H1 (cell line): ENCODE measurements around the gene CTNNA3. TPM values are rescaled to one million over a fixed set of nuclear protein-coding genes. Genes with fewer than 3 reads are reported as not detected.

Source experiments
- polyA plus RNA-seq, 7 experiments: library from polyadenylated mRNA; depleted of rRNA in 3 of 7; stranded (reverse) in 5 of 7; unstranded in 2 of 7; fragments of >200 nt in 5 of 7; fragments of 200-250 nt in 2 of 7; gene quantifications; 1 replicate in 5 of 7; 2 replicates in 1 of 7; 4 replicates in 1 of 7; pipeline versions ENCODE4 v1.2.1 to v1.2.3, GENCODE V29; 2011 to 2013; ENCODE audit warnings: missing spikeins in 2 of 7, mixed read lengths in 2 of 7
- total RNA-seq: library from RNA; stranded (reverse); fragmentation: NEBNext Ultra II Directional; extraction: Animal tissue kit (Norgen Biotek cat#: 25700); gene quantifications from 2 replicates; pipeline ENCODE4 v1.2.1, GENCODE V29; 2021
- TF ChIP-seq, protein P1 (sequence below): fragments of 300-600 bp; sonication (generic); IDR thresholded peaks from 2 replicates; pipeline ENCODE4 v1.7.1; 2012; ENCODE audit warnings: low read length, moderate library complexity, mild to moderate bottlenecking, inconsistent platforms; ENCODE audit not compliant: insufficient replicate concordance
- TF ChIP-seq, protein P2 (sequence below): IDR thresholded peaks from 2 replicates; pipeline ENCODE4 v1.6.1; 2012; ENCODE audit warnings: low read length, inconsistent platforms

CTNNA3 gene
- total and polyA plus RNA-seq, 2 of the 8 experiments (the other 6 are each of a cell fraction or from before 2014, with no cell fraction given): 1.3 to 1.5 TPM

DNA sequence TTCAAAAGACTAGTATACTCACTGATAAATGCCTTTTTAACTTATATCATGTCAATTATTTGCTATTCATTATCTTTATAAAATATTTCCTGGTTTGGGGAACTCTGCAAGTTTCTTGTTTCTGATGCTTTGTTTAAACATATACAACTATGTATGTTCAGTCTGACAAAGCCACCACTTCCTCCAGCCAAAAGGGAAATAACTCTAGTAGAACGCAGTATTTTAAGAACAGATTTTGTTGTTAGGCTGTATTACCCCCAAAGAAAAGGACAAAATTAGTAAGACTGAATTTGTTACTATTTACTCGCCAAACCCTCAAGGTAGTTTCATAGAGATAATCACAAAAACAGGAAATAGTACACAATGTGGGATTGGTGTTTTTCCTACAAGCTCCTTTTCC lies 691.3 kb downstream of the CTNNA3 start (continued):
- TF ChIP-seq, protein P1, sequence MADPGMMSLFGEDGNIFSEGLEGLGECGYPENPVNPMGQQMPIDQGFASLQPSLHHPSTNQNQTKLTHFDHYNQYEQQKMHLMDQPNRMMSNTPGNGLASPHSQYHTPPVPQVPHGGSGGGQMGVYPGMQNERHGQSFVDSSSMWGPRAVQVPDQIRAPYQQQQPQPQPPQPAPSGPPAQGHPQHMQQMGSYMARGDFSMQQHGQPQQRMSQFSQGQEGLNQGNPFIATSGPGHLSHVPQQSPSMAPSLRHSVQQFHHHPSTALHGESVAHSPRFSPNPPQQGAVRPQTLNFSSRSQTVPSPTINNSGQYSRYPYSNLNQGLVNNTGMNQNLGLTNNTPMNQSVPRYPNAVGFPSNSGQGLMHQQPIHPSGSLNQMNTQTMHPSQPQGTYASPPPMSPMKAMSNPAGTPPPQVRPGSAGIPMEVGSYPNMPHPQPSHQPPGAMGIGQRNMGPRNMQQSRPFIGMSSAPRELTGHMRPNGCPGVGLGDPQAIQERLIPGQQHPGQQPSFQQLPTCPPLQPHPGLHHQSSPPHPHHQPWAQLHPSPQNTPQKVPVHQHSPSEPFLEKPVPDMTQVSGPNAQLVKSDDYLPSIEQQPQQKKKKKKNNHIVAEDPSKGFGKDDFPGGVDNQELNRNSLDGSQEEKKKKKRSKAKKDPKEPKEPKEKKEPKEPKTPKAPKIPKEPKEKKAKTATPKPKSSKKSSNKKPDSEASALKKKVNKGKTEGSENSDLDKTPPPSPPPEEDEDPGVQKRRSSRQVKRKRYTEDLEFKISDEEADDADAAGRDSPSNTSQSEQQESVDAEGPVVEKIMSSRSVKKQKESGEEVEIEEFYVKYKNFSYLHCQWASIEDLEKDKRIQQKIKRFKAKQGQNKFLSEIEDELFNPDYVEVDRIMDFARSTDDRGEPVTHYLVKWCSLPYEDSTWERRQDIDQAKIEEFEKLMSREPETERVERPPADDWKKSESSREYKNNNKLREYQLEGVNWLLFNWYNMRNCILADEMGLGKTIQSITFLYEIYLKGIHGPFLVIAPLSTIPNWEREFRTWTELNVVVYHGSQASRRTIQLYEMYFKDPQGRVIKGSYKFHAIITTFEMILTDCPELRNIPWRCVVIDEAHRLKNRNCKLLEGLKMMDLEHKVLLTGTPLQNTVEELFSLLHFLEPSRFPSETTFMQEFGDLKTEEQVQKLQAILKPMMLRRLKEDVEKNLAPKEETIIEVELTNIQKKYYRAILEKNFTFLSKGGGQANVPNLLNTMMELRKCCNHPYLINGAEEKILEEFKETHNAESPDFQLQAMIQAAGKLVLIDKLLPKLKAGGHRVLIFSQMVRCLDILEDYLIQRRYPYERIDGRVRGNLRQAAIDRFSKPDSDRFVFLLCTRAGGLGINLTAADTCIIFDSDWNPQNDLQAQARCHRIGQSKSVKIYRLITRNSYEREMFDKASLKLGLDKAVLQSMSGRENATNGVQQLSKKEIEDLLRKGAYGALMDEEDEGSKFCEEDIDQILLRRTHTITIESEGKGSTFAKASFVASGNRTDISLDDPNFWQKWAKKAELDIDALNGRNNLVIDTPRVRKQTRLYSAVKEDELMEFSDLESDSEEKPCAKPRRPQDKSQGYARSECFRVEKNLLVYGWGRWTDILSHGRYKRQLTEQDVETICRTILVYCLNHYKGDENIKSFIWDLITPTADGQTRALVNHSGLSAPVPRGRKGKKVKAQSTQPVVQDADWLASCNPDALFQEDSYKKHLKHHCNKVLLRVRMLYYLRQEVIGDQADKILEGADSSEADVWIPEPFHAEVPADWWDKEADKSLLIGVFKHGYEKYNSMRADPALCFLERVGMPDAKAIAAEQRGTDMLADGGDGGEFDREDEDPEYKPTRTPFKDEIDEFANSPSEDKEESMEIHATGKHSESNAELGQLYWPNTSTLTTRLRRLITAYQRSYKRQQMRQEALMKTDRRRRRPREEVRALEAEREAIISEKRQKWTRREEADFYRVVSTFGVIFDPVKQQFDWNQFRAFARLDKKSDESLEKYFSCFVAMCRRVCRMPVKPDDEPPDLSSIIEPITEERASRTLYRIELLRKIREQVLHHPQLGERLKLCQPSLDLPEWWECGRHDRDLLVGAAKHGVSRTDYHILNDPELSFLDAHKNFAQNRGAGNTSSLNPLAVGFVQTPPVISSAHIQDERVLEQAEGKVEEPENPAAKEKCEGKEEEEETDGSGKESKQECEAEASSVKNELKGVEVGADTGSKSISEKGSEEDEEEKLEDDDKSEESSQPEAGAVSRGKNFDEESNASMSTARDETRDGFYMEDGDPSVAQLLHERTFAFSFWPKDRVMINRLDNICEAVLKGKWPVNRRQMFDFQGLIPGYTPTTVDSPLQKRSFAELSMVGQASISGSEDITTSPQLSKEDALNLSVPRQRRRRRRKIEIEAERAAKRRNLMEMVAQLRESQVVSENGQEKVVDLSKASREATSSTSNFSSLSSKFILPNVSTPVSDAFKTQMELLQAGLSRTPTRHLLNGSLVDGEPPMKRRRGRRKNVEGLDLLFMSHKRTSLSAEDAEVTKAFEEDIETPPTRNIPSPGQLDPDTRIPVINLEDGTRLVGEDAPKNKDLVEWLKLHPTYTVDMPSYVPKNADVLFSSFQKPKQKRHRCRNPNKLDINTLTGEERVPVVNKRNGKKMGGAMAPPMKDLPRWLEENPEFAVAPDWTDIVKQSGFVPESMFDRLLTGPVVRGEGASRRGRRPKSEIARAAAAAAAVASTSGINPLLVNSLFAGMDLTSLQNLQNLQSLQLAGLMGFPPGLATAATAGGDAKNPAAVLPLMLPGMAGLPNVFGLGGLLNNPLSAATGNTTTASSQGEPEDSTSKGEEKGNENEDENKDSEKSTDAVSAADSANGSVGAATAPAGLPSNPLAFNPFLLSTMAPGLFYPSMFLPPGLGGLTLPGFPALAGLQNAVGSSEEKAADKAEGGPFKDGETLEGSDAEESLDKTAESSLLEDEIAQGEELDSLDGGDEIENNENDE: no peak
- TF ChIP-seq, protein P2, sequence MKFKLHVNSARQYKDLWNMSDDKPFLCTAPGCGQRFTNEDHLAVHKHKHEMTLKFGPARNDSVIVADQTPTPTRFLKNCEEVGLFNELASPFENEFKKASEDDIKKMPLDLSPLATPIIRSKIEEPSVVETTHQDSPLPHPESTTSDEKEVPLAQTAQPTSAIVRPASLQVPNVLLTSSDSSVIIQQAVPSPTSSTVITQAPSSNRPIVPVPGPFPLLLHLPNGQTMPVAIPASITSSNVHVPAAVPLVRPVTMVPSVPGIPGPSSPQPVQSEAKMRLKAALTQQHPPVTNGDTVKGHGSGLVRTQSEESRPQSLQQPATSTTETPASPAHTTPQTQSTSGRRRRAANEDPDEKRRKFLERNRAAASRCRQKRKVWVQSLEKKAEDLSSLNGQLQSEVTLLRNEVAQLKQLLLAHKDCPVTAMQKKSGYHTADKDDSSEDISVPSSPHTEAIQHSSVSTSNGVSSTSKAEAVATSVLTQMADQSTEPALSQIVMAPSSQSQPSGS: no peak
